Measurements from ENCODE around the gene LUC7L2. TPM values are rescaled to one million over a fixed set of nuclear protein-coding genes. Genes with fewer than 3 reads are reported as not detected.
A peak's percentile ranks its signal among the peaks of the same experiment; 100 is the strongest.

Gene LUC7L2
- total and polyA plus RNA-seq, 9 of the 15 experiments (the other 6 are each of a cell fraction or from before 2014, with no cell fraction given), result 56.1 to 207 (median 141) TPM

- no peak; a peak in 2 of 3 replicates for TF ChIP-seq CBX3 (IDR thresholded peaks at IDR 0.05; ENCODE audit: borderline replicate concordance in 1 of 2, low read length in 2 of 2)
- TF ChIP-seq ZNF699 (CRISPR knock-in tag; IDR thresholded peaks at IDR 0.05; ENCODE audit: insufficient replicate concordance), result no peak
- peak; percentile 79 for TF ChIP-seq HDAC3 (IDR thresholded peaks at IDR 0.05; ENCODE audit: borderline replicate concordance, partially characterized antibody)
- peak; percentile 76 for TF ChIP-seq BACH1 (tag; IDR thresholded peaks at IDR 0.05)
- TF ChIP-seq PREB (CRISPR knock-in tag; IDR thresholded peaks at IDR 0.05), result peak; percentile 92
- TF ChIP-seq KHSRP (IDR thresholded peaks at IDR 0.05), result 0 out of 2 replicates have a peak, but pooled peaks have one; percentile 10
- peak; percentile 54 for TF ChIP-seq NFIC (IDR thresholded peaks at IDR 0.05)
- TF ChIP-seq ZHX1 (conservative IDR thresholded peaks at IDR 0.05; ENCODE audit: low read length), result no peak; the same call in 1 of the 2 replicates
- no peak for TF ChIP-seq MCM2 (IDR thresholded peaks at IDR 0.05; ENCODE audit: low read depth)
- peak; percentile 94 for TF ChIP-seq KAT7 (CRISPR knock-in tag; IDR thresholded peaks at IDR 0.05; ENCODE audit: borderline replicate concordance)
- TF ChIP-seq MEF2D (tag; conservative IDR thresholded peaks at IDR 0.05; ENCODE audit: low read depth), result no peak
- TF ChIP-seq FOXJ3 (CRISPR knock-in tag; IDR thresholded peaks at IDR 0.05), result no peak
- peak; percentile 55 to 65 (median 61) for TF ChIP-seq CTCF (IDR thresholded peaks at IDR 0.05 in 2 of 3, conservative IDR thresholded peaks at IDR 0.05 in 1 of 3; ENCODE audit: insufficient read depth in 2 of 3, low read depth in 1 of 3, low read length in 3 of 3)
- TF ChIP-seq ETS1 (conservative IDR thresholded peaks at IDR 0.05; ENCODE audit: control insufficient read depth, low read depth, low read length), result peak; percentile 79; the same call in 1 of the 2 replicates
- TF ChIP-seq HCFC1 (IDR thresholded peaks at IDR 0.05; ENCODE audit: low read depth, low read length), result peak; percentile 73
- no peak for TF ChIP-seq DLX4 (CRISPR knock-in tag; IDR thresholded peaks at IDR 0.05)
- TF ChIP-seq ZKSCAN3 (CRISPR knock-in tag; IDR thresholded peaks at IDR 0.05), result no peak
Measured at GRCh38 chr7:139341058-139341775, 18.5 kb upstream of the LUC7L2 start, which contains the start of gene FMC1 (continued).
